A549 treated with CpdA at 1 μM for 4 hours (cell line): ENCODE measurements around the gene GAGE12H. TPM values are rescaled to one million over a fixed set of nuclear protein-coding genes. Genes with fewer than 3 reads are reported as not detected.

Source experiments
- total RNA-seq: library from RNA; stranded (reverse); fragments of 200-300 nt; extraction: Qiagen RNA extraction; gene quantifications from 5 replicates; pipeline ENCODE4 v1.2.3, GENCODE V29; 2022; ENCODE audit warnings: low read depth

GAGE12H gene
- total RNA-seq: not detected in 5 replicates

GRCh38 chrX:49579649-49580048, at the start of gene GAGE12H:
Gene GAGE12H, plus strand, starts transcription at chrX:49579949. Its CDS starts 1,155 bp downstream, at chrX:49581104.

GRCh38 chrX:49531877-49532276, 47.9 kb upstream of the GAGE12H start, which contains the start of gene GAGE12C:
Gene GAGE12C, plus strand, starts transcription at chrX:49532177. Its CDS starts 1,155 bp downstream, at chrX:49533332.

GRCh38 chrX:49541433-49541832, 38.3 kb upstream of the GAGE12H start, which contains the start of gene GAGE12D:
Gene GAGE12D, plus strand, starts transcription at chrX:49541733. Its CDS starts 1,155 bp downstream, at chrX:49542888.

GRCh38 chrX:49550989-49551388, 28.8 kb upstream of the GAGE12H start, which contains the start of gene GAGE12E:
Gene GAGE12E, plus strand, starts transcription at chrX:49551289. Its CDS starts 1,155 bp downstream, at chrX:49552444.

GRCh38 chrX:49560542-49560941, 19.2 kb upstream of the GAGE12H start, which contains the start of gene GAGE12F:
Gene GAGE12F, plus strand, starts transcription at chrX:49560842. Its CDS starts 1,155 bp downstream, at chrX:49561997.

GRCh38 chrX:49570100-49570499, 9.6 kb upstream of the GAGE12H start, which contains the start of gene GAGE12G:
Gene GAGE12G, plus strand, starts transcription at chrX:49570400. Its CDS starts 1,155 bp downstream, at chrX:49571555.

GRCh38 chrX:49589196-49589595, 9.4 kb downstream of the GAGE12H start, which contains the start of gene GAGE2A:
Gene GAGE2A, plus strand, starts transcription at chrX:49589496. Its CDS starts 1,155 bp downstream, at chrX:49590651.

GRCh38 chrX:49598720-49599119, 19.0 kb downstream of the GAGE12H start, which contains the start of gene GAGE1:
Gene GAGE1, plus strand, starts transcription at chrX:49599020. Its CDS starts 1,155 bp downstream, at chrX:49600175.

Other genes with a start within 250 kb of the GAGE12H start
- gene GAGE13, start 248.4 kb upstream of the GAGE12H start, total RNA-seq: not detected in 5 replicates
- not detected in 5 replicates for gene GAGE12C, start 47.8 kb upstream of the GAGE12H start, total RNA-seq
- gene GAGE12D, start 38.2 kb upstream of the GAGE12H start, total RNA-seq: not detected in 5 replicates
- gene GAGE12E, start 28.7 kb upstream of the GAGE12H start, total RNA-seq: not detected in 5 replicates
- not detected in 5 replicates for gene GAGE12F, start 19.1 kb upstream of the GAGE12H start, total RNA-seq
- gene GAGE12G, start 9.5 kb upstream of the GAGE12H start, total RNA-seq: not detected in 5 replicates
- not detected in 5 replicates for gene GAGE2A, start 9.5 kb downstream of the GAGE12H start, total RNA-seq
- not detected in 5 replicates for gene GAGE1, start 19.1 kb downstream of the GAGE12H start, total RNA-seq
- gene PAGE1, start 116.0 kb downstream of the GAGE12H start, total RNA-seq: 0.11 to 0.24 TPM in 2 of 5 replicates, not detected in the others
- not detected in 5 replicates for gene PAGE4, start 249.4 kb downstream of the GAGE12H start, total RNA-seq